MG63 (cell line): ENCODE data around the gene GSC. TPM values are rescaled to one million over a fixed set of nuclear protein-coding genes. Genes with fewer than 3 reads are reported as not detected.

Experiments used
- total RNA-seq: library from RNA; depleted of rRNA; stranded (reverse); fragments of >200 nt; shearing (Covaris generic); gene quantifications from 2 replicates; pipeline ENCODE4 v1.2.3, GENCODE V29; 2014; ENCODE audit warnings: low replicate concordance; rRNA removed

Gene GSC
- total RNA-seq, 1 experiment from 2014 or later, result 0.26 TPM

Other genes starting within 250 kb of the GSC start
- gene SERPINA4, start 208.7 kb downstream of the GSC start, total RNA-seq, result not detected in 2 replicates
- not detected in 2 replicates for gene SERPINA5, start 188.7 kb downstream of the GSC start, total RNA-seq
- gene SERPINA3, start 157.7 kb downstream of the GSC start, total RNA-seq, result 0.57 TPM in 1 of 2 replicates, not detected in the other